ENCODE results near the gene ZBTB21.
"Not testable (repeated sequence)": the region's sequence is repeated elsewhere in the genome, so short reads cannot be mapped to it uniquely, and the experiment has no call there.

ZBTB21 gene

GRCh38 chr21:41966872-41967621 is 43.1 kb downstream of the ZBTB21 start:
- no peak for DNase-seq (ENCODE audit: low read depth in 2 of 2)

GRCh38 chr21:41966041-41966833 is 43.9 kb downstream of the ZBTB21 start:
- no peak for DNase-seq (ENCODE audit: low read depth in 2 of 2)

- no peak for DNase-seq (ENCODE audit: low read depth in 2 of 2)
Observed at GRCh38 chr21:41965461-41966013, 44.6 kb downstream of the ZBTB21 start.

- no peak for DNase-seq (ENCODE audit: low read depth in 2 of 2)
Observed at GRCh38 chr21:41965045-41965444, 45.1 kb downstream of the ZBTB21 start.

- no peak for DNase-seq (ENCODE audit: low read depth in 2 of 2)
Observed at GRCh38 chr21:41964171-41964570, 46.0 kb downstream of the ZBTB21 start.

- DNase-seq (ENCODE audit: low read depth in 2 of 2) = no peak
Observed at GRCh38 chr21:41962425-41962966, 47.7 kb downstream of the ZBTB21 start.

GRCh38 chr21:41961753-41962152 is 48.4 kb downstream of the ZBTB21 start:
- no peak for DNase-seq (ENCODE audit: low read depth in 2 of 2)

GRCh38 chr21:41961282-41961701 is 48.9 kb downstream of the ZBTB21 start:
- DNase-seq (ENCODE audit: low read depth in 2 of 2) = no peak

- DNase-seq (ENCODE audit: low read depth in 2 of 2) = no peak
Observed at GRCh38 chr21:41960386-41960785, 49.8 kb downstream of the ZBTB21 start.

GRCh38 chr21:41959697-41960096 is 50.5 kb downstream of the ZBTB21 start:
- not testable (repeated sequence) for DNase-seq (ENCODE audit: low read depth in 2 of 2)

- DNase-seq (ENCODE audit: low read depth in 2 of 2) = no peak
Observed at GRCh38 chr21:41958886-41959563, 51.1 kb downstream of the ZBTB21 start.

GRCh38 chr21:41957991-41958766 is 52.0 kb downstream of the ZBTB21 start:
- no peak for DNase-seq (ENCODE audit: low read depth in 2 of 2)

GRCh38 chr21:41956926-41957729 is 53.0 kb downstream of the ZBTB21 start:
- DNase-seq (ENCODE audit: low read depth in 2 of 2) = no peak

- no peak for DNase-seq (ENCODE audit: low read depth in 2 of 2)
Observed at GRCh38 chr21:41955516-41955915, 54.6 kb downstream of the ZBTB21 start.

- DNase-seq (ENCODE audit: low read depth in 2 of 2) = no peak
Observed at GRCh38 chr21:41954654-41955499, 55.3 kb downstream of the ZBTB21 start.

GRCh38 chr21:41953831-41954653 is 56.1 kb downstream of the ZBTB21 start, which contains the start of gene C2CD2:
Gene C2CD2 (minus strand): TSS chr21:41954018. CDS start chr21:41953648, 370 bp downstream.
- DNase-seq (ENCODE audit: low read depth in 2 of 2) = peak in 1 of 2 donors; percentile 15

GRCh38 chr21:41953249-41953830 is 56.8 kb downstream of the ZBTB21 start:
- DNase-seq (ENCODE audit: low read depth in 2 of 2) = no peak
